Activated CD4-positive, alpha-beta T cell treated with anti-CD3 and anti-CD28 coated beads for 1 hour (primary cell): ENCODE data around the gene MYO5B.

Experiments
- DNase-seq: peaks from one replicate; pipeline ENCODE4 v3.0.0-alpha.2; 2020

MYO5B gene

DNA sequence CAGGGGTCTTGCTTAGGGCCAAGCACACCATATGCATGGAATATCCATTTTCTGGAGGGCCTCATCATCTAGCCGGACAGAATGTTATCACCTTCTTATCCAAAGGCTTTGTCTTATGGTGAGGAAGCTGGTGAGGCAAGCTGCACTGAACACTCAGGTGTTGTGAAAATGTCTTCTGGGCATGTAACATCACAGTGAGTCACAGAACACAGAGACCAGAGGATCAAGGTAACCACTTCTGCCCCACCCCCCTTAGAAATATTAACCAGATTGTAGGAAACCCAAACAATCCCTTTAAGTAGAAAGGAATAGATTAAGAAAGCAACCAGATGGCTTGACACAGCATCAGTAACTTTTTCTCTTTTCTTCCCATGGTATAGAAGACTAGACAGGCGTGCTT lies 51.1 kb downstream of the MYO5B start:
- no peak for DNase-seq

DNA sequence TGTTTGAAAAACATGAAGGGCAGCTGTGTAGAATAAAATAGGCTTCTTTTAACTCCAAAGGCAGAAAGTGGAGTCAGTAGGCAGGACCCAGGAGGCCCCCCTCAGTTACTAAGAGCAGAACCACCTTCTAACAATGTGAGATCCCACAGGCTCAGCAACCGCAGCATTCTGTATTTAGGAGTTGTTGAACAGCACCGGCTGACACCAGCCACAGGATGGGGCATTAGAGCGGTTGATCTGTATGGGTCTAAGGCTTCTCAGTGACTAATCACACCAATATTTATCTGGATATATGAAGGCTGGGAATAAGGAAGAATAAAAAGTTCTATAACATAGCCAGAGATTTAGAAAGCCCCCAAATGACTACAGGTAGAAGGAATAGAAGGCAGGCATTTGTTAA lies 51.7 kb downstream of the MYO5B start:
- no peak for DNase-seq

DNA sequence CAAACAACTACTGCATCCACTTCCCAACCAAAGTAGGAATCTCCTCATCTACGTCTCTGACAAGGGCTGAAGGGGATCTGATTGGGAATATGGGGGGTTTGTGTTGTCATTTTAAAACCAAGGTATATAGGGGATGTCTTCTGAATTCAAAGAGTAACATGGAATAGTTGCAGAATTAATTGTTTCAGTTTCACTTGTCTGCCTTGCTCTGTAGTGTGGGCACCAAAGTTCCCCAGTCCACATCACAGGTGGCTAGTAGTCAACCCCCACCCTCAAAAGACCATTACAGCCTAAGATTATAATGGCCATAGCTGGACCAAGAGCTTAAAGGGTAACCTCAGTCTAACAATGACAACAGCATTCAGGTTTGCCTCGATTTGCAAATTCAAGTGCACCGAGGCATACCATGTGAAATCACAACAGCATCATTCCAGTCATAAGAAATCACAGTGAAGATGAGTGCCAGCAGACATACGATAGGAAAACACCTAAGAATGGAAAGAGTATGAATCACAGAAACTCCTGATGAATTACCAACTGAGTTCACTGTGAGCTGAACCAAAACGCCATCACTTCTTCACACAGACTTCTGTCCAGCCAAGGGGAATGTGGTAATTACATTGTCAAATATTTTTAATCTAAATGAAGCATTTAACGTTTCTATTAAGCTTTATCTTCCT lies 52.4 kb downstream of the MYO5B start:
- no peak for DNase-seq

DNA sequence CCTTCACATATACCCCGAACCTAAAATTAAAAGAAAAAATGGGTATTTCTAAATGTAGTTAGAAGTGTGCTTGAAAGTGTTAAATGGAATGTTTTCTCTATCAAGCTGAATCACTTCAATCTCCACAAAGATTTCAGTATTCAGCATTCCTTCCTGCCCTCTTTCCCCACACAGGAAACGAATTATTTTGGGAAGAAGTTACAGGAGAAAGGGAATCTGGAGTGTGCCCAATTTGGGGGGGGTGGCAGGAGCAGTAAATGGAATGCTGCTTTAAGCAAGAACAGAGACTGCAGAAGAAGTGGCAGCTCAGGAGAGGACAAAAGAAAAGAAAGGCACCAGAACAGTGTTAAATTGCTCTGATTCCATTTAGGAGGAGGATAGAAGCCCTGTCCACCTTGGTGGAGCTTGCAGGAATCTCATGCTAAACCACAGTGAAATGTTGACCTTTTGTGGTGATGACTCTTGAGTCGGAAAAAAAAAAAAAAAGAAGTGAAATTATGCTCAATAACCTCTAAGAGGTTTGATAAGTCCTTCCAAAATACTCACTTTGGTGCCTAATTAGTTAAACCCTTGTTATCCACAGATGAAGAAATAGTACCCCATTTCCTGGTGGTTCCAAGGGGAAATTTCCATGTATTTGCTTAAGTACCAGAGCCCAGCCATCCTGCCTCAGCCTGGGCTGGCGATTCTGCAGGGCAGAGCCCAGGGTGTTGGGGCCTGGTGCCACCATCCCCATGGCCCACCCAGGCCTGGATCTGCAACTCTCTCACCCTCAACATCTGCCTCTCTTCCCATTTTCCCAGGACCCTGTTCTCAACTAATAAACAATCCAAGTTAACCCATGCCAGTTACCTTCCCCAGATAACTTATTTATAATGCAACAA lies 56.5 kb downstream of the MYO5B start:
- DNase-seq = no peak

DNA sequence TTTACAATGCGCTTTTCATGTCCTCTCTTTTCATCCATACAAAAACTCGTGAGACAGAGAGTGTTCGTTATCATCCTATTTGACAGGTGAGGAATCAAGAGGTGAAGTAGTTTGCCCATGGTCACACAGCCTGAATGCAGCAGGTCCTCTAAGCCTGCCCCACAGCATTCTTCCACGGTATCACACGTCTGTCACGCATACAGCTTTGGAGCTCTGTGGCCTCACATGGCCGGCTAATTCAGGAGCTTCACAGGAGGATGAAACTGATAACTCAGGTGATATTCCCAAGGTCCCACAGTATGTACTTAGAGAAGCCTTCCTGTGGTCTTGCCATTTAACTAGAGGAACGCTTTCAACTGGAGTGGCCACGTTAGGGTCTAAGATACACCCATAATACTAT lies 59.0 kb downstream of the MYO5B start:
- no peak for DNase-seq

DNA sequence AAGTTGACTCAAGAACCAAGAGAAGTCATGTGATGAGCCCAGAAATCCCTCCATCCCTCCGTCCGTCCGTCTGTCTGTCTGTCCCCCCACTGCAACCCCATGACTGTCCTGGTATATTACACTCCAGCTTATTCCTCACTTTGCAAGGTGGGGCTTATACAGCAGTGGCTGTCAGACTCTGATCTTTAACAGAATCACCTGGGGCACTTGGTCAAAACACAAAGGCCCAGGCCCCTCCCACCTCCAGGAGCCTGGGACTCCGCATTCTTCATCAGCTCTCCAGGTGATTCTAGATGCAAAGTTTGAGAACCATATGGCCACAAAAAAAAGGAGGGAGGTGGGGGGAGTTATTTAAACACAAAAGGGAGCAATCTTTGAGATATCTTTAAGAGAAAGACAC lies 61.4 kb downstream of the MYO5B start:
- no peak for DNase-seq

DNA sequence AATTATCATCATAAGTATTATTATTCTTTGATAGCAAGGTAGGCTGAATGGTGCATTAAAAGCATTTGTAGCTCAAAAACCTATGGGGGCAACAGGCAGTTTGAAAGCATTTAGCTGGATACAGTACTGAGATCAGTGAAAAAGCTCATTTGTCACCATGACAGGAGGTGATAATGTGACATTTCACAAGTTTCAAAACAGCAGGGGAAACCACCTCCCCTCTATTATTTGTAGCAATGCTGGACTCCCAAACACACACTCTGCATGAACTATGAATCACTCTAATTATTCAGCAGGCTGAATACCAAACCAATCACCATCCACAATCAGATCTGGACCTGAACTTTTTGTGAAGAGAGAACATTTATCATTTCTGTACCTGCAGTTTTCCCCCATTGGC lies 63.4 kb downstream of the MYO5B start:
- DNase-seq = no peak

DNA sequence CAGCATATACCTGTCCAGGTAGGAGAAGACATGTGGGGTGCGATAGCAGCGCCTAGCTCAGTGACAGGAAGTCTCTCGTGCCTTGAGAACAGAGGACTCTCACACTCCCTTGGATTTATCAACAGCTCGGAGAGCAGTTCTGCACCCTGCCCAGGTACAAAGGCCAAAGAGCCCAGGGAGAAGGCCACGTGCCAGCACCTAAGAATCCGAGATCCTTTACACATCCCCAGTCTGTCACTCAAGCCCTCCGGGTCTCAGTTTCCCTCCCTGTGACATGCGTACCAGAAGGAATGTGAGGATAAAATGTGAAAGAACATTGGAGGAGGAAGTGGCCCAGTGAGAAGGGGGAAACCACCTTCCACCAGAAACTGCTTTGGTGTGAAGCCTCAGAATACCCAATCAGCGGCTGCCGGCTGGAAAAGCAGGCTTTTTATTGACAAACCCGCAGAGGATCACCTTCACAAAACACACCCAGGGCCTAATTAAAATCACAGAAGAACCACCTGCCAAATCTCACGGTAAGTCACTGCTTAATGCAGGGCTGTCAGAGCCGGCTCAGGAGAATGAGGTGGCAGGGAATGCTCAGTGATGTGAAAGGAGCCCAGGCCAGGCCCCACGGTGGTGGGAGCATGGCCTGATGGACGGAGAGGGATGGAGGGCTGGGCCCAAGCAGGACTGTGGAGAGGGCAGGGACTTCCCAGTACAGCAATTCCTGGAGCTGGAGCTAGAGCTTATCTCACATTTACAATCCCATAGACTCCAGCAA lies 66.3 kb downstream of the MYO5B start:
- no peak for DNase-seq

DNA sequence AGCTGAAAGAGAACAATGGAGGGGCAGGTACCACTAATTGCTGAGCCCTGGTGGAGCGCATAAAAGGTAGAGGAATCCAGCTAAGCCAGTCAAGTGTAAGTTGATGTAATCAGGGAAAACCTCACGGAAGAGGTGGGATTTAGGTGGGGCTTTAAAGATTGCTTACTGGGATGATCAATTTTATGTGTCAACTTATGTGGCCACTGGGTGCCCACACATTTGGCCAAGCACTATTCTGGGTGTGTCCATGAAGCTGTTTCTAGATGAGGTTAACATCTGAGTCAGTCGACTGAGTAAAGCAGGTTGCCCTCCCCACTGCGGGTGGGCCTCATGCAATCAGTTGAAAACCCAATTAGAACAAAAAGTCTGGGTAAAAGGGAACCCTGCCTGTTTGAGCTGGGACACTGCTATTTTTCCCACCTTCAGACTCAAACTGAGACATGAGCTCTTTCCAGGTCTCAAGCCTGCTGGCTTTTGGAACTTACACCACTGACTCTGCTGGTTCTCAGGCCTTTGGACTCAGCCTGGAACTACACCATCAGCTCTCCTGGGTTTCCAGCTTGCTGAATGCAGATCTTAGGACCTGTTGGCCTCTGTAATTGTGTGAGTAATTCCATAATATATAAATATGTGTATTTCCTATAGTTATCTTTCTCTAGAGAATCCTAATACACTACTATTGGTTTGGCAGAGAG lies 67.3 kb downstream of the MYO5B start:
- DNase-seq = no peak

DNA sequence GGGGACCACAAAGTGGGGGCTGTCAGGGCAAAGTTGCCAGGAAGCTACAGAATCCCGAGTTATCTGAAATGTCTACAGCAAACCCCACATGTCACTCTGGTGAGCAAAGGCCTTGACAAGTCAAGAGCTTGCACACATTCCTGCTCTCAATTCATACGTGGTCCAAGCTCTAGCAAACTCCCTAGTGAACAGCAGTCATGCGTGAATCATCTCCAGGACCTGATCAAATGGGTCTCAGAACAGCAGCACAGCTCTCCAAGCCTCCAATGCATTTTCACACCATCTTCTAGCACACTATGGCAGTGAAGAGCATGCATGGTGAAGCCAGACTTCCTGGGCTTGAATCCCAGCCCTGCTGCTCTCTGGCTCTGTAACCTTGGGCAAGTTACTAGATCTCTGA lies 68.5 kb downstream of the MYO5B start:
- no peak for DNase-seq

DNA sequence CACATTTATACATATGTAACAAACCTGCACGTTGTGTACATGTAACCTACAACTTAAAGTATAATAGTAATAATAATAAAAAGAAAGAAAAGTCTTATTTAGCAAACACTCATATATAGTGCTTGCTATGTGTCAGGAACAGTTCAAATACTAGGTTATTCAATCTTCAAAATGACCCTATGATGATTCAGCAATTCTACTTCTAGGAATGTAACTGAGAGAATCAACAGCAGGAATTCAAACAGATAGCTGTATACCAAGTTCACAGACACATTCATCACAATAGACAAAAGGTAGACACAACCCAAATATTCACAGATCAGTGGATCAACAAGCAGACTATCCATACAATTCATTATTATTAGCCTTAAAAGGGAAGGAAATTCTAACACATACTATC lies 69.5 kb downstream of the MYO5B start:
- no peak for DNase-seq

DNA sequence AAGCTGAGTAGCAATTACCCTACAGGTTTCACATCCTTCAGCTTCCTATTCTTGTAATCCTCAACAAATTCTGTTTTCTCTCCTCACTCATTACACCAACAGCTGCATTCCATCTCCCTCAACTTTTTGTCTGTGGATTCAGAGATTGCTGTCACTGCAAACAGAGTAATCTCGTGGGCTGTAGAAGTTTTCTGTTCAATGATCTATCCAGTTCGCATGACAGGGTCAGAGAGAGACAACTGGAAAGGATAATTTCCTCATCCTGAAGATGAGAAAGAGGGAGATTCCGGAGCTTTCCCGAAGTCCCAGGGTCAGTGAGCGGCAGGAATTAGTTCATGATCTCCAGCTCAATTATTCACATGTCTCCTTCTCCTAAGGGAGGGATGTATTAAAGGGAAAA lies 75.7 kb downstream of the MYO5B start:
- DNase-seq = no peak

DNA sequence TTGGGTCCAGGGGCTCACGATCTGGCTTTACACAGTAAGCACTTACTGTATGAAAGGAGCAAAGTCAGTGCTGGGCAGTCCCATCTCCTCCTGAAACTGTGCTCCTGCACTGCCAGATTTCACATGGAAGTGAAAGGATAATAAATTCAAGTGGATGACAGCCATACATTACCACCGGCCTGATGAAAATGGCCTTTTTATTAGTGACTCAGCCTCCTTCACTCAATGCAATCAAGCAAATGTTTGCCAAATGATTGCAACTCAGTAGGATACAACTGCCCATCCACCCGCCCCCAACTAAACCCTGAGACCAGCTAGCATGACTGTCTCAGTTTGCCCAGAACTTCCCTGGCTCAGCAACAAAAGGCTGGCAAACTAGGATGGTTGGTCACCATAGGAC lies 77.1 kb downstream of the MYO5B start:
- no peak for DNase-seq

DNA sequence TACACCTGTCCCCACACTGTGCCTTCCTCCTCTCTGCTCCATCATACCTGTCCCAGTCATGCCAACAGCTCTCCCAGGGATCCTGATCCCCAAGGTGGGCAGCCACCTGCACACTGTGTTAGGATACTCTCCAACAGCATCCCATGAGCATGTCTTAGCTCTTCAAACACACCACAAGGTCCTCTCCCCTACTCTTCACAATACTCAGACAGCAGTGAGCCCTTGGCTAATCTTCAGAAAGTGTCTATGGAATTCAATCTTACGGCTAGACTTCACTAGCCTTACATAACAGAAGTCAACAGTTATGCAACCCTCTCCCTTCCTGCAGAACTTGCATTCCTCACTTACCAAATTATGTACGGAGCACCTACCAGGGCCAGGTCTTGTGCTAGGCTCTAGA lies 79.9 kb downstream of the MYO5B start:
- no peak for DNase-seq

DNA sequence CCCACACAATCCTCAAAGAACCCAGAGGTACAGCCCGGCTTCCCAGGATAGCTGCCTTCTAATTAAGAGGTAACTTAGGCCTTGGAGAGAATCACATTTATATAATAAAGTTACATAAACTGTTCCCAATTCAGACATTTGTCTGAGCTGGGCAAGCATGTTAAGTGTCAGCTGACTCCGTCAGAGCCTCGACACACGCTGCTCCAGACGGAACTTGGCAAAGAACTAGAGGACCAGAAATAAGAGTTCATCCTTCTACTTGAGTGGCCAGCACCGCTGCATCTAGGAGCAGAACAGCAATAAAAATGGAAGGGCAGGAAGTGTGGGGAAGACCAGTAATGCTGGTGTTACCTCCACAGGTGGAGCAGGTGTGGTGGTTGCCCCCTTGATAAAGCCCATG lies 80.5 kb downstream of the MYO5B start:
- DNase-seq = no peak

DNA sequence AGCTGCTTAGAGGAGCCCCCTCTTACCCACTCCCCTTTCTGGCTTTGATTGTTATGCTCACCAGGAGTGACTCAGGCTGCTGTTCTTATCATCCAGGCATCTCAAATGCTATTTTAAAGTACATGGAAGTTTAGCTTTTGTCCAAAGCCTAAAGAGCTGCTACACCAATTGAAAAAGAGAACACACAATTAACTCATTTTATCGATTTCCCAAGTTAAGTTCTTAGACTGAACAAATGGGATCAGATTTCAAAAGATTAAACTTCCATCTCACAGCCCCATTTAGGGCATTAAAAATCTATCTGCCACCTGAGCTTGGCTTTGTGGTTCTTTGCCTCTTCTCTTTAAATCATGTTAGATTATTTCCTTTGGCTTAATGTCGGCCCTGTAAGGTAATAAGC lies 81.2 kb downstream of the MYO5B start:
- DNase-seq = no peak

DNA sequence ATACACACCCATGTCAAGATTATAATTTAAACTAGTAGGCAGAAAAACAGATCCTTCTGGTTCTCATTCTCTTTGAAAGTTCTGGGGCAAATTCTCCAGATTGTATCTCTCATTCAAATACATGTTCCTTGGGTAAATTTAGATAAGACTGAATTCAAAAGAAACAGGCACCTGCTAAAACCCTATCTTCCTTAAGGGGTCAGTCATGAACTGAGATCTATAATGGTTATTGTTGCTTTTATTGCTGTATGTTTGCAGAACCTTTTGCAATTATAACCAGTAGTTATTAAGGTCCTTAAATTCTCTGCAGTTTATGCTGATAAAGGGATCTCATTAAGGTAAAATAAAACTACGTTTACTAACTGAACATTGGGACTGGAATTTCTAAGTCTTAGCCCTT lies 83.5 kb downstream of the MYO5B start:
- no peak for DNase-seq

DNA sequence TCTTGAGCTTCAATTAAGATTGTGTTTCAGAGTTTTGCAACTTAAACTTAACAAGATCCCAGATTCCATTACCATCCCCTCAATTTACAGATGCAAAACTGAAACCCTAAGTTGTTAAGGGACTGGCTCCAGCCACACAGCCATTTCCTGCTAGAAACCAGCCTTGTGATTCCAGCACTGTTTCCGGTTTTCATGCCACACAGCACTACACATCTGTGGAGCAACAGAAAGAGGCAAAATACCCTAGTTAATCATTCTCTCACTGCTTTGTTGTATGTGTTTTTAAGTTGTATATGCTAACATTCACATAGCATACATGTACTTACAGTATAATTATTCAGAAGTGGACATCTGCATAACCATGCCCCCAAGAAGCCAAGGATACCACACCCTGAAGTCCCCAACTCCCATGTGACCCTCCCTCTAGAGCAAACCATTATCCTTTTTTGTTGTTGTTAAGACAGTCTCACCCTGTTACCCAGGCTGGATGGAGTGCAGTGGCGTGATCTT lies 87.4 kb downstream of the MYO5B start:
- no peak for DNase-seq

DNA sequence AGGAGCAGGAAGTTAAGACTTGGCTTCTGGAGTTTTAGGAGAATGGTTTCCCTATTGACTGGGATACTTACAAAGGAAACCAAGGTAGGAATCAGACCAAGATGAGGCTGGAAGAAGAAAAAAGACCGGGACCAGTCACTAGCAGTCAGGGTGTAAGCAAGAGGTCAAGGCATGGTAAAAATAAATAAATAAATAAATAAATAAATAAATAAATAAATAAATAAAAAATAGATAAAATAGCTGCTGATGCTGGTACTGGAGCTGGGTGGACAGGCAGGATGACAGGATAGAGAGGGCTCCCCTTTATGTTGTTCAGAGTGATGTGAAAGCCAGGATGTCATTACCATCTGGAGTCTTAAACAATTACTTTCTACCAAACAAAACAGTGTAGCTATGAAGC lies 89.9 kb downstream of the MYO5B start:
- DNase-seq = no peak

DNA sequence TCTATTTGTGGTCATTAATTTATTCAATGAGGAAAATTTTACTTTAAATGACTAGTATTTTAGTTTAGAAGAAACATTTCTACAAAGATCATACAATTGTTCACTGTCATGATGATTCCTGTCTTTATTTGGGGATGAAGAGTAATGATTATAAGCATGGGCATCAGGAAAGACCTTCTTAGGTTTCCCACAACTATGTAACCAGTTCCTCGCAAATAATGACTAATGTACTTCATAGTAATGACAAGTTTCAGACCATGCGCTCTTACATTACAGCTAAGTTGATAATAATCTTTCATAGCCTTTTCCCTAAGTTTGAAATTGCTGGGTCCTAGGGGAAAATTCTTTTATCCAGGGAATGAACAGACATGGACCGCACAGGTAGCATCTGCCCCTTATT lies 90.5 kb downstream of the MYO5B start:
- DNase-seq = no peak

DNA sequence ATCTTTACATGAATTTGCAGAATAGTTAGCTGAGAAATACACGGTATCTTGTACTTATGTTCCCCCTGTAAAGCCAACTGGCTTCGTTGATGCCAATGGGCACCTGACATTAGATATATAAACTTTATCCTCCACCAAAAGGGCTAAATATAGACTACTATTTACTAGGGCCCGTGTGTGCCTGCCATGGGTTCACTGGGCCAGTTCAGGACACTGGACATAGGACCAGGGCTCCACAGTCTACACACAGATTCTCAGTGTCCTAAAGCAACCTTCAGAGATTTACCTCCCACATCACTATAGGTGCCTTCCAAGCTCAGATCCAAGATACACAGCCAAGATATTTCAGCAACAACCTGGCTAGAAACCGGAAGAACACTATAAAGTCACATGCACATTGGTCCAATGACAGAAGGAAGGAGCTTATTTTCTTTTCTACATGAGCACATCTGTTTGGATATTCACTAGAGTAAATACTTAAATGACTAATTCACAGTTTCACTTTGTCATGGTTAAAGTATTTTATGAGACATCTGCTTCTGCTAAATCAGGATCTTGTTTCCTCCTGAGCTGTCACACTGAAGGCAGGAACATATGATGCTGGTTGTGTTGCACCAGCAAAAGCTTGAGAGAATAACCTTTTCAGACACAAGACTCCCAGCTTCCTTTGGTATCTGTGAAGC lies 95.1 kb downstream of the MYO5B start:
- no peak for DNase-seq

DNA sequence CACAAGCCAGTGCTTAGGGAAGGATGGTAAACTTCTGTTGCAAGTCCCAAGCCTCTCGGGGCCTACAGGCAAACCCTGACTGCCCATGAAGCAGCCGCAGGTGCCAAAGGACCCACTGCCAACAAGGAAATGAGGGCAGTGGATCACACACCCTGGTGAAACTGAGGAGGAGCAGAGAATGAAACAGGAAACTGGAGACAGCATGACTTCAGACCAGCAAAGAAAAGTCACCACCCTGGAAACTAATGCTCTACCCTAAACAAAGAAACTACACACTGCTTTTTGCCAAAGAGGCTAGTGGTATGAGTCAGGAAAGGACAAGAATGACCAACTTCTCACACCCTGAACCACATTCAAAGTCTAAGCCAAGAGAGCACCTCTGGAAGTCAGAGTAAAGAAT lies 97.2 kb downstream of the MYO5B start:
- no peak for DNase-seq
